Measurements from ENCODE around the gene NAGLU. TPM values are rescaled to one million over a fixed set of nuclear protein-coding genes. Genes with fewer than 3 reads are reported as not detected.

The NAGLU gene
- total and polyA plus RNA-seq, 10 of the 15 experiments (the other 5 are each of a cell fraction or from before 2014, with no cell fraction given): 0.23 to 27.5 (median 8.9) TPM

- TF ChIP-seq CEBPB (IDR thresholded peaks at IDR 0.05; ENCODE audit: borderline replicate concordance in 1 of 2, low read depth in 2 of 2, low read length in 2 of 2) (no peak), SMAD5 (IDR thresholded peaks at IDR 0.05; ENCODE audit: low read depth) (no peak), MYB (IDR thresholded peaks at IDR 0.05; ENCODE audit: borderline replicate concordance, low read depth, low read length) (no peak), BMI1 (IDR thresholded peaks at IDR 0.05; ENCODE audit: borderline replicate concordance) (no peak), USF2 (IDR thresholded peaks at IDR 0.05; ENCODE audit: borderline replicate concordance, low read depth, low read length) (peak; percentile 95), SIX5 (IDR thresholded peaks at IDR 0.05; ENCODE audit: low read depth, low read length, severe bottlenecking) (no peak), GATAD2B (conservative IDR thresholded peaks at IDR 0.05; ENCODE audit: low read depth) (peak; percentile 44; the same call in 1 of the 2 replicates), IRF3 (IDR thresholded peaks at IDR 0.05) (no peak), STAT3 (IDR thresholded peaks at IDR 0.05; ENCODE audit: low read depth, low read length) (no peak), ZNF217 (IDR thresholded peaks at IDR 0.05) (no peak), NR2C2 (IDR thresholded peaks at IDR 0.05; ENCODE audit: borderline replicate concordance, control insufficient read depth, insufficient read length, low read depth) (no peak), NRF1 (conservative IDR thresholded peaks at IDR 0.05; ENCODE audit: low read depth, low read length) (peak; percentile 78), NR2C1 (IDR thresholded peaks at IDR 0.05) (0 out of 2 replicates have a peak, but pooled peaks have one; percentile 25), ZNF622 (IDR thresholded peaks at IDR 0.05) (no peak), BACH1 (IDR thresholded peaks at IDR 0.05; ENCODE audit: borderline replicate concordance) (no peak; the same call in 1 of the 2 replicates), POU2F2 (IDR thresholded peaks at IDR 0.05; ENCODE audit: borderline replicate concordance, low read depth, low read length) (peak; percentile 0; the same call in 1 of the 3 replicates), FOXK2 (IDR thresholded peaks at IDR 0.05) (no peak), PML (IDR thresholded peaks at IDR 0.05; ENCODE audit: low read length) (no peak), TAF1 (IDR thresholded peaks at IDR 0.05; ENCODE audit: borderline replicate concordance, low read depth, low read length) (no peak; the same call in 1 of the 2 replicates), SPI1 (IDR thresholded peaks at IDR 0.05; ENCODE audit: borderline replicate concordance, insufficient read depth, low read depth, low read length) (no peak)
- TF ChIP-seq, protein P1, sequence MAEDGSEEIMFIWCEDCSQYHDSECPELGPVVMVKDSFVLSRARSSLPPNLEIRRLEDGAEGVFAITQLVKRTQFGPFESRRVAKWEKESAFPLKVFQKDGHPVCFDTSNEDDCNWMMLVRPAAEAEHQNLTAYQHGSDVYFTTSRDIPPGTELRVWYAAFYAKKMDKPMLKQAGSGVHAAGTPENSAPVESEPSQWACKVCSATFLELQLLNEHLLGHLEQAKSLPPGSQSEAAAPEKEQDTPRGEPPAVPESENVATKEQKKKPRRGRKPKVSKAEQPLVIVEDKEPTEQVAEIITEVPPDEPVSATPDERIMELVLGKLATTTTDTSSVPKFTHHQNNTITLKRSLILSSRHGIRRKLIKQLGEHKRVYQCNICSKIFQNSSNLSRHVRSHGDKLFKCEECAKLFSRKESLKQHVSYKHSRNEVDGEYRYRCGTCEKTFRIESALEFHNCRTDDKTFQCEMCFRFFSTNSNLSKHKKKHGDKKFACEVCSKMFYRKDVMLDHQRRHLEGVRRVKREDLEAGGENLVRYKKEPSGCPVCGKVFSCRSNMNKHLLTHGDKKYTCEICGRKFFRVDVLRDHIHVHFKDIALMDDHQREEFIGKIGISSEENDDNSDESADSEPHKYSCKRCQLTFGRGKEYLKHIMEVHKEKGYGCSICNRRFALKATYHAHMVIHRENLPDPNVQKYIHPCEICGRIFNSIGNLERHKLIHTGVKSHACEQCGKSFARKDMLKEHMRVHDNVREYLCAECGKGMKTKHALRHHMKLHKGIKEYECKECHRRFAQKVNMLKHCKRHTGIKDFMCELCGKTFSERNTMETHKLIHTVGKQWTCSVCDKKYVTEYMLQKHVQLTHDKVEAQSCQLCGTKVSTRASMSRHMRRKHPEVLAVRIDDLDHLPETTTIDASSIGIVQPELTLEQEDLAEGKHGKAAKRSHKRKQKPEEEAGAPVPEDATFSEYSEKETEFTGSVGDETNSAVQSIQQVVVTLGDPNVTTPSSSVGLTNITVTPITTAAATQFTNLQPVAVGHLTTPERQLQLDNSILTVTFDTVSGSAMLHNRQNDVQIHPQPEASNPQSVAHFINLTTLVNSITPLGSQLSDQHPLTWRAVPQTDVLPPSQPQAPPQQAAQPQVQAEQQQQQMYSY (CRISPR knock-in tag; IDR thresholded peaks at IDR 0.05): no peak
- TF ChIP-seq, protein P2, sequence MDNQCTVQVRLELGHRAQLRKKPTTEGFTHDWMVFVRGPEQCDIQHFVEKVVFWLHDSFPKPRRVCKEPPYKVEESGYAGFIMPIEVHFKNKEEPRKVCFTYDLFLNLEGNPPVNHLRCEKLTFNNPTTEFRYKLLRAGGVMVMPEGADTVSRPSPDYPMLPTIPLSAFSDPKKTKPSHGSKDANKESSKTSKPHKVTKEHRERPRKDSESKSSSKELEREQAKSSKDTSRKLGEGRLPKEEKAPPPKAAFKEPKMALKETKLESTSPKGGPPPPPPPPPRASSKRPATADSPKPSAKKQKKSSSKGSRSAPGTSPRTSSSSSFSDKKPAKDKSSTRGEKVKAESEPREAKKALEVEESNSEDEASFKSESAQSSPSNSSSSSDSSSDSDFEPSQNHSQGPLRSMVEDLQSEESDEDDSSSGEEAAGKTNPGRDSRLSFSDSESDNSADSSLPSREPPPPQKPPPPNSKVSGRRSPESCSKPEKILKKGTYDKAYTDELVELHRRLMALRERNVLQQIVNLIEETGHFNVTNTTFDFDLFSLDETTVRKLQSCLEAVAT (IDR thresholded peaks at IDR 0.05): no peak
These were observed 31.0 kb downstream of the NAGLU start, which contains the start of gene MLX (continued) for GRCh38 chr17:42566883-42567573.

Data from GM12878 (cell line).